NCI-H2107 (cell line): Measurements from ENCODE around the gene GZF1.

Experiments used
- DNase-seq: peaks from one replicate; lab custom pipeline; 2025; lab: John Stamatoyannopoulos, UW

Gene GZF1

GRCh38 chr20:23361476-23362391 is at the start of gene GZF1:
TSS of gene GZF1 (plus strand) at chr20:23362182. CDS start at chr20:23364384, 2,202 bp downstream.
- peak; percentile 87 for DNase-seq

GRCh38 chr20:23313271-23313670 is 48.7 kb upstream of the GZF1 start:
- DNase-seq: no peak

- DNase-seq: no peak
Observed at GRCh38 chr20:23314699-23315098, 47.3 kb upstream of the GZF1 start.

- no peak for DNase-seq
Observed at GRCh38 chr20:23315099-23315498, 46.9 kb upstream of the GZF1 start.

- no peak for DNase-seq
Observed at GRCh38 chr20:23316626-23317025, 45.4 kb upstream of the GZF1 start.

DNA sequence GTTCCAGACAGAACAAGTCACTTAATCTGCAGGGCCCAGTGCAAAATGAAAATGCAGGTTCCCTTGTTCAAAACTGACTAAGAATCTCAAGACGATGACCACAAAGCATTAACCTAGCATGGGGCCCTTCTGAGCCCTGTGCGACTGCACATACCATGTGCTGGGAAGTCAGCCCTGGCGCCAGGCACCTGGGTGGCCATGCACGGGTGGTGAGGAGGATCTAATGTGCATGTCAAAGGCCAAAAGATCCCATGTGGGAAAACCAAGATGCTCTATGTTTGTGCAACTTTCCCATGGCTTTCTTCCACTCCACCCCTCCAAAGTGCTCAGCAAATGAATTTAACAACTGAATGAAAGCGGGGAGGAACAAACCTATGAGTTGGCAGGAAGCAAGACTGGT is 44.9 kb upstream of the GZF1 start:
- no peak for DNase-seq

DNA sequence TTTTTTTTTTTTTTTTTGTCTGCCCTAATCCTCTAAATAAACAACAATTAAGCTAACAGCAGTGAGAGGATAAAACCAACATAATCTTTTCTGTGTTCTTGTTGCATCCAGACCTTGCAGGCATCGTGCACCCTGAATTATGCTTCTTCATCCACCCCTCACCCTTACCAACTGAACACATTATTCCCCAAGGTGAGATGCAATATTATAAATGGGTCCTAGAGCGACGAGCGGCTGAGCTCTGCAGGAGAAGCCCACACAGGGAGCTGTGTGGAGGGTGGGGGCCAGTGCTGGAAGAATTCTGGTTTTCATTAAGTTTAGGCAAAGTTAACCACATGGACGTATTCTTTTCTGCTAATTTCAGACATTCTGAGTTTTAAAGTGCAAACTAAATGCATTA is 43.6 kb upstream of the GZF1 start:
- DNase-seq: no peak

DNA sequence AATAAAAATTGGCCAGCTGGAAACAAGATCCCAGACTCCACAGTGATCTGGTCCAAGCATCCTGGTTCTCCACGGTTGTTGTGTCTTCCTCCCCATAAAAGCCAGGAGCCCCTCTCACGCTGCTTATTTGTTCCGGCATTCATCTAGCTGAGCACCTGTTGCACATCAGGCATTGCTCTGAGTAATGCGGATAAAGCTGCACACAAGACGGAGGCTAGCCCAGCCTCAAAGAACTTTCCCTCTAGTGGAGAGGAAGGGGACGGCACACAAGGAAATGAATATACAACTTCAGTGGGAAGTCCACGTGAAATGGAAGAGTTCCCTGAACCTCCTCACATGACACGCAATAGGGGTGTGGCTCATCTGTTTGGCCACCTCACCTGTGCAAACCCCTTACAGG is 41.7 kb upstream of the GZF1 start:
- DNase-seq: no peak

- no peak for DNase-seq
Observed at GRCh38 chr20:23325107-23325506, 36.9 kb upstream of the GZF1 start.

GRCh38 chr20:23326774-23327173 is 35.2 kb upstream of the GZF1 start:
- DNase-seq: no peak

DNA sequence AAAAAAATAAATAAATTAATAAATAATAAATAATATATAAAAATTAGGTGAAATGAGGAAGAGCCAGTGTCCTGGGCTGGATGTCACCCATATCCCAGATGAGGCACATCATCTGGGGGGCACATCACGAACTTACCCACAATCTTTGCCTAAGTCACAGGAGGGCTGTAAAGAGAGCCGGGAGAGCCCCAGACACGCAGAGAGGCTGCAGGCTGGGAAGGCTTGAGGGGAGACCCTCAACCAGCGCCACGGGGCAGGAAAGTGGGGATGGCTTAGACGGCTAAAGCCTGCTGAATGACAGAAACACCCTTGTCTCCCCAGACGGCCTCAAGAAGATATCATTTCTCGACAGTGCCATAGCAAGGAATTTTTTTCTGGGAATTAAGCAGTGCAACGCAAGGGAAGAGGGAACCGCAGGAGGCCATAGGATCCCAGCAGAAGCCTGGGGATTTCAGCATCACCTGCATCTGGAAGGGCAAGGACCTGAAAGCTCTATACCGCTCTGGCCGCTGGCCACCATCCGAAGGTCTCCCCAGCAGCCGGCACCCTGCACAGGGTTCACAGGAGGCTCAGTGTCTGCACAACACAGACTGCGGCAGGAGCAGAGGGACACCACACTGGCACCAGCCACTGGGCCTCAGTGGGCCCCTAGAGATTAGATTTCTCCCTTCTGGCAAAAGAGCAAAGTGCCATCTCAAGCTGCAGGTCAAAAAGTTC is 34.2 kb upstream of the GZF1 start:
- DNase-seq: no peak

DNA sequence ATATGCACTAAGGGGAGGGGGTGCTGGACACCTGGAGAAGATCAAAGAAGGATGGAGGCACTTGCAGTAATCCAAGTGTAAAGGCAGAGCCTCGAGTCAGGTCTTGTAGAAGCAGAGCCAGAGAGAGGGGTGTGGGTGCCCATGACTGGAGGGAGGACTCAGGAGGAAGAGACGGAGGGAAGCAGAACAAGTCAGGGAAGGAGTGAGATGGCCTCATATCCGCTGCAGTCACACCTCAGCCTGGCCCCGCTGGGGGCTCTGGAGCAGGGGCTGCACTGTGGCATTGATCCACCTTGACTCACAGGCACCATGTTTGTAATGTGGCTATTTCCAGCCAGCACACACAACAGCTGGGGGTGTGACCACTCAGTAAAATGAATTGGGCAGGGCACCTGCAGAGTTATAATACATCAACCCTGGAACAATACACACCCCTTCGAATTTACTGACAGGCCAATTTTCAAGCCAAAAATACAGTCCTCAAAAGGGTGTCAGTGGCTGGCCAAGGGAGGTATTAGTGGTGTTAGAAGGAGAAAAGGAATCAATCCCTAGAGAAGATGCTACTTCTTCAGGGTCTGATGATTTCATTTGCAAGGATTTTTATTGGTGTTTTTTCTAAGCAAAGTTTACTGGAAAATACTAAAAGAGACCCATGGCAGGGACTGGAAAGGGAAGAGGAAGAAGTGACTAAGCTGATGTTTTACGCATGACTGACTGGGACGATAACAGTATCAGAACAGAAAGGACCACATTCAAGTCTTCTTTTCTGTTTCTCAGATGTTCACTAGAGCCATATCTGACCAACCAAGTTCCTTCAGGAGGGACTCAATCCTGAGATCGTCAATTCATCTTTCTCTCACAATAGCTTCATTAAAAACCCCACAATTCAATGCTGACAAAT is 30.3 kb upstream of the GZF1 start:
- DNase-seq: no peak

- no peak for DNase-seq
Observed at GRCh38 chr20:23332467-23332866, 29.5 kb upstream of the GZF1 start.

- no peak for DNase-seq
Observed at GRCh38 chr20:23334111-23334510, 27.9 kb upstream of the GZF1 start.

GRCh38 chr20:23335521-23335920 is 26.5 kb upstream of the GZF1 start:
- no peak for DNase-seq

DNA sequence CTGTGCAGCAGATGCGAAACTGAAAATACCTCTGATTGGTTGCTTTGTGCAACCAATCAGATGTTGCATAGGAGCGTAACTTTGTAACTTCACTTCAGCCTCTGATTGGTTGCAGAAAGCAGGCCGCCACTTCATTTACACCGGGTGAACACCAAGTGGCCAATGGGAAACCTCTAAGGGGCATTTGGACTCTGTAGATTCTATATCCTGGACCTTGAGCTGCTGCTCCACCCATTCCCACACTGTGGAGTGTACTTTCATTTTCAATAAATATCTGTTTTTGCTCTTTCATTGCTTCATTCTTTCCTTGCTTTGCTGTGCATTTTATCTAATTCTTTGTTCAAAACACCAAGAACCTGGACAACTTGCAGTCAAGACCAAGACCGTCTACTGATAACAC is 25.5 kb upstream of the GZF1 start:
- no peak for DNase-seq

DNA sequence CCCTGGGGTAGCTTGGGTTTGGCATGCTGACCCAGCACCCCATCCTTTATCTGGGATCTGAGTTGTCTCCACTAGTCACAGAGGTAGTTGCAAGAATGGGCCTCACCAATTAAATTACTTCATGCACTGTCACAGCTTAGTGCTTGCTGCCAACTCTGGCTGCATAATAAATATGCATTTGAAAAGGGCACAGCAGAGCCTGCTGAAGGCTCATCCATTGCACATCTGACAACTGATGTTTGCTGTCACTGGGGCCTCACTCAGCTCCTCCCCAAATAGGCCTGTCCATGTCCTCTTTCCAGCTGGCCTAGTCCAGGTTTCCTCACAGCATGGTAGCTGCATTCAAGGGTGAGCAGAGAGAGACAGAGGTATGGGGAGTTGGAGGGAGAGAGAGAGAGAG is 24.7 kb upstream of the GZF1 start:
- no peak for DNase-seq

DNA sequence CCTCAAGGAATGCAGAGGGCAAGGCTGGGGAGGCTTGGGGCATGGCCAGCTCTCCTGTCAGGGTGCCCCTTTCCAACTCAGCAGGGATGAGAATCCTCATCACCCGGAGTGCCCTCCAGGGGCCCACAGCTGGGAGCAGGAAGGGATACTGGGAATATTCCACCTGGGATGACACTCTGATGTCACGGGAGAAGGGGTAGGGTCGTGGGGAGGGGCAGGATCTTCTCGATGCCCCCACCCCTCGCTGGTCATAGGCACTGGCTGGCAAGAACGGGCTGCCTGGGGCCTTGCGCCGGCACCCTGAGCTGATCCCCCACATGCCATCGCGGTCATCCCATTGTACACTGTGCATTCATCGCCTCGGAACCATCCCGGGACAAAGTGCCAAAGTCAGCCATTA is 22.0 kb upstream of the GZF1 start:
- no peak for DNase-seq

DNA sequence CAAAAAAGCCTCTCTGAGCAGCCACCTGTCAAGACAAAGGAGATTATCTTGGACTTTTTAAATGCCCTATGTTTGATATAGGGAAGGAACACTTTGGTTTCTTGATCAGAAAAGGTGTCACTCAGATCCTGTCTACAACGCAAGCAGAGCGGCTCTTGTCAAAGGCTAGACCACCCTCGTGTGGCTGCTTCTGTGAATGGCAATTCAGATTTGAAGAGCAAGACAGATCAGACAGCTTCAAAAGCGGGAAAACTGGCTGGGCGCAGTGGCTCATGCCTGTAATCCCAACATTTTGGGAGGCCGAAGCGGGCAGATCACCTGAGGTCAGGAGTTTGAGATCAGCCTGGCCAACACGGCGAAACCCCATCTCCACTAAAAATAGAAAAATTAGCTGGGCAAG is 21.5 kb upstream of the GZF1 start:
- DNase-seq: peak; percentile 29

DNA sequence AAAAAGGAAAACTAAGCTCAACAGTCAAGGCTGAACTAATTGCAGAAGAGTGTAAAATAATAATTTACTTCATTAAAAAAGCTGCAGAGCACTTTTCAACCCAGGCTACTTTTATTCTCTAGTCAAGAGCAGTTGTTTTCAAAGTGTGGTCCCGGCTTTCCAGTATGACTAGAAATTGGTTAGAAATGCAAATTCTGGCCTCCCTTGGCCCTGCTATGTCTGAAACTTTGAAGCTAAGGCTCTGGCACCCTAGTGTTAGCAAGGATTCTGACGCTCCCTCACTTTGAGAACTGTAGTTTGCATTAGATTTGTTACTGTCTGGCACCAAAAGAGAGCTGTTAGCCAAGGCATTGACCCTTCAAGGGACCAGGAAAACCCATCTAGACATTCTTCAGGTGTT is 20.9 kb upstream of the GZF1 start:
- no peak for DNase-seq

DNA sequence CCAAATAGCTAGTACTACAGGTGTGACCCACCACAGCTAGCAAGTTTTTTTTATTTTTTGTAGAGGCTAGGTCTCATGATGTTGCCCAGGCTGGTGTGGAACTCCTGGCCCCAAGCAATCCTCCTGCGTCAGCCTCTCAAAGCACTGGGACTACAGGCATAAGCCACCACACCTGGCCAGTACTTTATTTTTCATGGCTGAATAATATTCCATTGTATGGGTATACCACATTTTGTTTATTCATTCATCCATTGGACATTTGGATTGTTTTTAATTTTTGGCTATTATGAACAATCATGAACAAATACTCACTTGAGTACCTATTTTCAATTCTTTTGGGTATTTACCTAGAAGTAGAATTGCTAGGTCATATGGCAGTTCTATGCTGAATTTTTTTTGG is 18.4 kb upstream of the GZF1 start:
- no peak for DNase-seq

- no peak for DNase-seq
Observed at GRCh38 chr20:23344336-23344735, 17.6 kb upstream of the GZF1 start.
